CD4-positive, alpha-beta T cell treated with Interleukin-21 for 1 hour (primary cell): Measurements from ENCODE around the gene MCAT.

ENCODE experiments used
- DNase-seq: peaks from one replicate; pipeline ENCODE4 v3.0.0-alpha.2; 2020

MCAT gene, protein sequence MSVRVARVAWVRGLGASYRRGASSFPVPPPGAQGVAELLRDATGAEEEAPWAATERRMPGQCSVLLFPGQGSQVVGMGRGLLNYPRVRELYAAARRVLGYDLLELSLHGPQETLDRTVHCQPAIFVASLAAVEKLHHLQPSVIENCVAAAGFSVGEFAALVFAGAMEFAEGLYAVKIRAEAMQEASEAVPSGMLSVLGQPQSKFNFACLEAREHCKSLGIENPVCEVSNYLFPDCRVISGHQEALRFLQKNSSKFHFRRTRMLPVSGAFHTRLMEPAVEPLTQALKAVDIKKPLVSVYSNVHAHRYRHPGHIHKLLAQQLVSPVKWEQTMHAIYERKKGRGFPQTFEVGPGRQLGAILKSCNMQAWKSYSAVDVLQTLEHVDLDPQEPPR

GRCh38 chr22:43142880-43143562, at the start of gene MCAT:
Gene MCAT, minus strand, starts transcription at chr22:43143398. Its CDS starts 50 bp downstream, at chr22:43143348.
- DNase-seq, result peak; percentile 86

DNA sequence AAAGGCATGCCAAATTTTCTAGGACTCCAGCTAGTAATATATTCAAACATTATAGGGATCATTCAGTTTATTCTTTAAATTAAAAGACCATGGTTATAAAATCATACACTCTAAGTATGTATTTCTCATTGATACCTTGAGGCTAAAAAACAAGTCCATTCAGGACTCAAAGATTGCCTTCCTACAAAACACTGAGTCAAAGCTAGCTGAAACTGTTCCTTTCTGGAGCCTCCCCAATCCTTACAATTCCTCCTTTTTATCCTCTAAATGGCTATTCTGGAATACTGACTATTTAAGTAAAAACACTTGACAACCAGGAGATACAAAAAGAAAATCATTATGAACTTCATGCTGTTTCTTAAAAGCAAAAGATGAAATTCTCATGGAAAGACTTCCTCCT, 48.6 kb upstream of the MCAT start:
- DNase-seq, result no peak

- no peak for DNase-seq
Measured at GRCh38 chr22:43188829-43189545, 45.8 kb upstream of the MCAT start.

GRCh38 chr22:43187171-43188099, 44.2 kb upstream of the MCAT start:
- peak; percentile 97 for DNase-seq

DNA sequence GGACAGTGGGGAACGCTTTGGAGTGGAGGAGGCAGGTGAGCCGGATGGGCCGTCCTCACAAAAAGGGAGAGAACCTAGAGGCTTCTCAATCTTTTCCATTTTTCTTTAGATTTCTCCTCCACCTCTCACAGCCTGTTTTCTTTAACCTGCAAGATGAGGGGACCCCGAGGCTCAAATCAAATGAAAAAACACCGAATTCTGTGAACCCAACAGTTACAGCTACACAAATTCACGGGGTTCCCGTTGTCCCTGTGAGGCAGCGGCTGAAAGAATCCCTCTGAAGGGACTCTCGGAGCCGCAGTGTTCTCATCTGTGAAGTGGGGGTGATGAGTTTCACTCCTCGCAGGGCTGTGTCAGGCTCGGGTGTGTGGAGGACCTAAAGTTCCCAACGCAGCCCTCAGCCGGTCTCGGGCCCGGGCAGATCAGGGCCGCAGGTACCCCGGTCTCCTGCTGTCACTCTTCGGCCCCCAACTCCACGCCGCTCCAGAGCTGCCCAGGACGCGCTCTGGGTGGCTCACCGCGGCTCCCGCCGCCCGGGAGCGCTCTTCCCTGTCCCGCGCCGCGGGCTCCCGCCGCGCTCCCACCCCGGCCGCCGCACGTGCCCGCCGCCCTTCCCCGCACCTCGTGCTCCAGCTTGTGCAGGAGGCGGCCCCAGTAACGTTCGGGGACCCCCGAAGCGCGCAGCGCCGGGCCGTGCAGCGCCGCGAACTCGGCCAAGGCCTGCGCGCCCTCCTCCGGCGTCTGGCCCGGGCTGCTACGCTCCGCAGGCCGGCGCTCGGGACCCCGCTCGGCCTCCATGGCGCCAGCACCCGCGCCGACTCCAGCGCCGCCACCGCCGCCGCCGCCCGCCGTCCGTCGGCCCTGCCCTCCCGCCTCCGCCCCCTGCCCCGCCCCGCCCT, 43.3 kb upstream of the MCAT start, which contains the start of gene TTLL12:
TTLL12 (minus strand) TSS at position 863 of the 899 bp plus-strand sequence; CDS start at position 798, 65 bp downstream.
- DNase-seq, result peak; percentile 63

DNA sequence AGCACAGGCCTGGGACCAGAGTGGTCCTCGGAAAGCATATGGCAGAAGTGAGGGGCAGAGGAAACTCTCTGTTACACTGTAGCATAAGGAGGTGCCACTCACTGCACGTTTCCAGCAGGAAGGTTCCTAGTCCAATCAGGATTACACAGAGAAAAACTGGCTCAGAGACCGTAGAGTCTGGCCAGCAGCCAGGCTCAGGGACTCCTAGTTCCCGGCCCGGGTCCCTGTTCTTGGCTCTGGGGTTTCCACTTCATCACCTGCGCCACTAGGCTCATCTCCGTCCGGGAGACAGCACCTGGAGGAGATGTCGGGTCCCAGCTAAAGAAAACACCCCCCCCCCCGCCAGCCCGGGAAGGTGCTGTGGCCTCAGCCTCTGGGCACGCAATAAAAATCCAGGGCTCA, 42.7 kb upstream of the MCAT start:
- DNase-seq, result no peak

DNA sequence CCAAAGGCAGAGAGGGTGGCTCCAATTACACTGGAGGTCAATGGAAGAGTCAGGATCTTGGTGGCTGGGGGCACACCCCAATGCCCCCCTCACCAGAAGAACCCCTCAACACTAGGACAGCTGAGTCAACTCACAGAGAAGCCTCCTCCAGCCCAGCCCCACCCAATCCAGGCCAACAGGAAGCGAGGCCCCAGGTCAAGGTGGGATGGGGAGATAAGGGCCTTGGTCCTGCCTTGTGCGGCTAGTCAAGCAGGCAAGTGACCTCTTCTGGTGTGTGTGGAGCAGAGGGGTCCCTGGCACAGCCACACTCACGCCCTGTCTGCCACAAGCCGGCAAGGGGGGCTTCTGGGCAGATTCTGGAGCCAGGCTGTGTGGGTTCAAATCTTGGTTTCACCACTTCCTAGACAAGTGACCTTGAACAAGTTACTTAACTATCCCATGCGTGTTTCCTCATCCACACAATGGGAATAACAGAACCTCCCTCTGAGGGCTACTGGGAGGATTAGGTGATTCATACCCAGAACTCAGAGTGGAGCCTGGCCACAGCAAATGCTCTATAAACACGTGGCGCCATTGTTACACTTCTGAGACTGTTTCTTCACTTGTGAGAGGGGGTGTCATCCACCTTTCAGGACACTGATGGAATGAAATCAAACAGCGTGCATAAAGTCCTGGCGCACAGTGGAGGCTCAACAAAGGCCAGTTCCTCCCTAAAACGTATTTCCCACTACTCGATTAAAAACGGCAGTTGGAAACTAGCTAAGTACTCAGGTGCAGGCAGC, 40.5 kb upstream of the MCAT start:
- DNase-seq, result no peak

DNA sequence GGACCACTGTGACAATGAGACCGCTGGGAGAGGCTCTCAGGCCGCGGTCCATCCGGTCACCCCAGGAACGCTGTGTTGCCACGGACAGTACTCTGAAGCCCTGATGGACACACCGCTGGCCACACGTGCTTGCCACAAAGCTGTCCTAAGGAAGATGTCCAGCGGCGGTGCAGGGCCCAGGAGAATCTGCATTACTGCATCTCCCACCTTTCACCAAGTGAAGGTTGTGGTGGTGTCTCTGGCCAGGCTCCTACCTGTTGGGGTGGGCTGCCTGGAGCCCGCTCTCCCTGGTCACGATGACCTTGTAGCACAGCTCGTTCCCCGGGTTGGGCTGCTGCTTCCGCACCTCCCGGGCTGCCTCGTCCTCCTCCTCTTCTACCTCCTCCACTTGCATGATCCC, 39.5 kb upstream of the MCAT start:
- no peak for DNase-seq

DNA sequence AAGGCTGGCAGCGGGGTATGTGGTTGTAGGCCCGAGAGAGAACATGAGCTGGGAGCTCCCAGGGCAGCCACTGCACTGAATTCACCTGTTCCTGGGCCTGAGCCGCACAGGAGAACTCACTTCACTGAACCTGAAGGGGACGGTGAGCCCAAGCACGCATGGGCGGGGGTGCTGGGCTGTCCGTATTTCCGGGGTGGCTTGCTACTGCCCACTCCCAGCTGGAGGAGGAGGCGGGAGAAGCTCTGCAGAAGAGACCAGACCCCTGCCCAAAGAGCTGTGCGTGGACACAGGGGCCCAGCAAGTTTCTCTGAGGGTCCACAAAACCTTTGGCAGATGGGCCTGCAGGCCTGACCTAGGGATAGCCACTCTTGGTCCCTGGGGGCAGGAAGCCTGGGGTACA, 38.9 kb upstream of the MCAT start:
- DNase-seq, result no peak

GRCh38 chr22:43181321-43182076, 38.3 kb upstream of the MCAT start:
- no peak for DNase-seq

GRCh38 chr22:43180670-43181069, 37.5 kb upstream of the MCAT start:
- DNase-seq, result no peak

GRCh38 chr22:43179911-43180195, 36.7 kb upstream of the MCAT start:
- DNase-seq, result no peak

DNA sequence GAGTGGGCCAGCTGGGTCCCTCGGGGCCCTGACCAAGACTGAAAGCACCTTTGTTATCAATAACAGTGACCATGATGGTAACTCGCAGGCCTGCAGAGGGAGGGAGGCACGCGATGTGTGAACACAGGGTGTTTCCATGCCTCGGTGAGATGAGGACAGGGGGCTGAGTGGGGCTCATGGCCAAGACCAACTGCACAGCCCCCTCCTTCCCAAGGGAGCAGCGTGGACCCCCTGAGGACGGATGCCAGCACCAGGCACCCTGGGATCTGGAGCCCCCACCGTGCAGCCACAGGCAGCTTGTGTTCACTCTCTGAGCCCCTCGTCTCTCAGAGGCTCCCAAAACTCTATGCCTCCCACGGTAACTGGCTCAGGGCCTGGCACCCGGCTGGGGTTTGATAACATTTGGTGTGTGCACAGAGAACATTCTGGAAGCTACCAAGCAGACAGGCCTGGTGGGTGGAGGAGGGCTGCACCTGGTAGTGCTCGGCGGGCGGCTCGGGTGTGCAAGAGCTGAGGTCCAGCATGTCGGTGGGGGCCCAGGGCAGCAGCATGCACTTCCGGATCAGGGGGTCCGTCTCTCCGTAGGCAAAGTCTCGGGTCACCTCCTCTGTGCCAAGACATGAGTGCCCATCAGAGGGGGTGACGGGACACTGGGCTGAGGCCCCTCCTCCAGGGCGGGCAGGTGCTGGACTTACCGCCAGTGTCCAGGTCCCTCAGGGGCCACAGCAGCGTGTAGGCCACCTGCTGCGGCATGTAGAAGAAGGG, 36.1 kb upstream of the MCAT start:
- no peak for DNase-seq

- DNase-seq, result no peak
Measured at GRCh38 chr22:43177479-43177878, 34.3 kb upstream of the MCAT start.

GRCh38 chr22:43176090-43176489, 32.9 kb upstream of the MCAT start:
- DNase-seq, result no peak

DNA sequence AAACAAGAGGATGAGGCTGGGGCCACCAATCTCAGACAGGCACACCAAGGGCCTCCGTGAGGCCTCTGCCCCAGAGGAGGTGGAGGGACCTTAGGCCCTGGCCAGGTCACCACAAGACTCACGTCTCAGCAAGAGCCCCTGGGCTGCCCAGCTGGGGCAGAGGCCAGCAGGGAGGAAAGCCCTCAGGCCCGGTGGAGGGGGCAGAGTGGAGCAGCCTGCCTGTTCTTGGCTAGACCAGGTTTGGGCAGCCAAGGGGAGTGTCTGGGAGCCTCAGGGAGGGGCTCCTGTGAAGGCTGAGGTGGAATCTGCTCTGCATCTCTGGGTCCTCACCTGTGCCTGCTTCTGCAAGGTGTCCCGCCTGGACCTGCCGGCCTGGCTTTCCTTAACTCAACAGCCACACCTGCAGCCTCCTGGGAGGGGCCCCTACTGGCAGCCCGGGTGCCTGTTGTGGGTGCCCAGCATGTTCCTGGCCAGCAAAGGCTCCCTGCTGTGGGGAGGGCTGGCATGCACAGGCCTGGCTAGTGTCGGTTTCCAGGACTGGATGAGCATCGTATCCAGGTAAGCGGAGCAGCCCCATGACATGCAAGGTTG, 31.8 kb upstream of the MCAT start:
- DNase-seq, result no peak

- DNase-seq, result no peak
Measured at GRCh38 chr22:43173976-43174720, 30.9 kb upstream of the MCAT start.

DNA sequence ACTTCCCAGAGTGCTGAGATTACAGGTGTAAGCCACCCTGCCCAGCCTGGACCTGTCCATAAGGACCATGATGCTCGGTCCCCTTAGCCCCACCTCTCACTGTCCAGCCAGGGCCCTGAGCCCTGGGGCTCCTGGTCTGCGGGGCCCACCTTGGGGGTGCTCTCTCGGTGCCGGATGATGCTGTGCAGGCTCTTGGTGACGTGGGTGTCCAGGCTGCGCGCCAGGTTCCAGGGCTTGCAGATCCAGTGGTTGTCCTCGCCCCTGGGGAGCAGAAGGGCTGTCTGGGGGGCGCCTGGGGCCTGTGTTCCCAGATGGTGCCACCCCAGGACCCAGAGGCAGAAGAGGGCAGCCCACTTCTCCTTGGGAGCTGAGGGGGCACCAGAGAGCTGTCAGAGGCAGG, 30.4 kb upstream of the MCAT start:
- no peak for DNase-seq
